Fibroblast of pulmonary artery (primary cell): ENCODE measurements around the gene ZC3H13.

Experiments used
- DNase-seq: peaks from one replicate; pipeline ENCODE4 v3.0.0-alpha.2; 2010; ENCODE audit warnings: low read depth
- H3K4me3 ChIP-seq: replicated peaks from 2 replicates; pipeline ENCODE4 v1.5.1; 2011; ENCODE audit warnings: low read depth, mild to moderate bottlenecking, control low read depth, low read length, moderate library complexity
- TF ChIP-seq, protein P1 (sequence below): IDR thresholded peaks from 2 replicates; pipeline ENCODE4 v1.5.1; 2011; ENCODE audit warnings: mild to moderate bottlenecking, control low read depth, low read length, inconsistent platforms; ENCODE audit errors: missing control alignments

The ZC3H13 gene

DNA sequence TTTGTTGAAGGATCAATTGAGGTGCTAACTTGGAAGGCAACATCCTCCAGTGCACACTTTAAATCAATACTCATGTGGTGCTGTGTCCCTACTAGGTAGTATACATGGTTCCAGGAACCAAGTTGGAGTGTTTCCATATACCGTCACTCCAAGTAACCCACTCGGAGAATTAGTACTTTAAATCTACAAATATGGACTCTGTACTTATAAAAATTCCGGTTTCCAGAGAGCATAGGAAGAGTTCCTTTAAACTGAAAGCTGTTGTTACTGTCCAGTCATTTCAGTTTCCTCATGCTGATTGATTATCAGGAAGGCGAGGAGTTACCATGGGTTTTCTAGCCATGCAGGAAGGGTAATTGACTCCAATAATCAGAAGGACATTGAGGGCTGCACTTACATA is 45.1 kb upstream of the ZC3H13 start:
- no peak for DNase-seq
- H3K4me3 ChIP-seq = no peak overlapping the region
- TF ChIP-seq, protein P1, sequence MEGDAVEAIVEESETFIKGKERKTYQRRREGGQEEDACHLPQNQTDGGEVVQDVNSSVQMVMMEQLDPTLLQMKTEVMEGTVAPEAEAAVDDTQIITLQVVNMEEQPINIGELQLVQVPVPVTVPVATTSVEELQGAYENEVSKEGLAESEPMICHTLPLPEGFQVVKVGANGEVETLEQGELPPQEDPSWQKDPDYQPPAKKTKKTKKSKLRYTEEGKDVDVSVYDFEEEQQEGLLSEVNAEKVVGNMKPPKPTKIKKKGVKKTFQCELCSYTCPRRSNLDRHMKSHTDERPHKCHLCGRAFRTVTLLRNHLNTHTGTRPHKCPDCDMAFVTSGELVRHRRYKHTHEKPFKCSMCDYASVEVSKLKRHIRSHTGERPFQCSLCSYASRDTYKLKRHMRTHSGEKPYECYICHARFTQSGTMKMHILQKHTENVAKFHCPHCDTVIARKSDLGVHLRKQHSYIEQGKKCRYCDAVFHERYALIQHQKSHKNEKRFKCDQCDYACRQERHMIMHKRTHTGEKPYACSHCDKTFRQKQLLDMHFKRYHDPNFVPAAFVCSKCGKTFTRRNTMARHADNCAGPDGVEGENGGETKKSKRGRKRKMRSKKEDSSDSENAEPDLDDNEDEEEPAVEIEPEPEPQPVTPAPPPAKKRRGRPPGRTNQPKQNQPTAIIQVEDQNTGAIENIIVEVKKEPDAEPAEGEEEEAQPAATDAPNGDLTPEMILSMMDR = no peak

DNA sequence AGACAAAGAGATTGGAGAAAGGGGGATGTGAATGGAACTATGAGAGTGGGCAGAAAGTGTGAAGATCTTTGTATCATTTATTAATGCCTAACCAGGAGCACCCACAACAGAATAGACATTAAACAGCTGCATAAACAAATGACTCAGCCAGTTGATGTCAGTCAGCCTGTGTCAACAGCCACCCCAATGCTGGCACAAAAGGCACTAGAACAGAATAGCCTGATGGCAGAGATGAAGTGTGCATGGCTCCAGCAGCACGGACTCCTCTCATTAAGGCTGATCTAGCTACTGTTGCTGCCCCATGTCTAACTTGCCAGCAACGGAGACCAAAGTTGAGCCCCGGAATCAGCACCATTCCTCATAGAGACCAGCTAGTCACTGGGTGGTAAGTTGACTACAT is 44.5 kb upstream of the ZC3H13 start:
- no peak overlapping the region for H3K4me3 ChIP-seq
- TF ChIP-seq, protein P1 = no peak
- DNase-seq = no peak

DNA sequence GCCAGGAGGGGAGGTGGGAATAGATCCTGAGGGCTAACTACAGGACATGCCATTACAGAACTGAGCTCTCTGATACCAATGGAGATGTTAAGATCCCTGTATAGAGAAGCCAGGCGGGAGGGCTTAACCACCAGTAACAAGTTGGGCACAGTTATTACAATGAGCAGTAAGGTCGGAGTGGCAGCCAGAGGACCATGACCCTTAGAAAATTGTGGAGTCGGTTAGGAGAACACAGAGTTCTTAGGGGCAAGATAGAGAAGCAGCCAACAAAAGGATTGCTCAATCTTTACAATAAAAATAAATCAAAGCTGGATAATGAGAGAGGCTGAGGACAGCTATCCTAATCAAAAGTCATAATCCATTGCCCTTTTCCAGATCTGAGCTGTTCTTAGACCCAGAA is 41.9 kb upstream of the ZC3H13 start:
- H3K4me3 ChIP-seq = no peak overlapping the region
- TF ChIP-seq, protein P1 = no peak
- DNase-seq = no peak

DNA sequence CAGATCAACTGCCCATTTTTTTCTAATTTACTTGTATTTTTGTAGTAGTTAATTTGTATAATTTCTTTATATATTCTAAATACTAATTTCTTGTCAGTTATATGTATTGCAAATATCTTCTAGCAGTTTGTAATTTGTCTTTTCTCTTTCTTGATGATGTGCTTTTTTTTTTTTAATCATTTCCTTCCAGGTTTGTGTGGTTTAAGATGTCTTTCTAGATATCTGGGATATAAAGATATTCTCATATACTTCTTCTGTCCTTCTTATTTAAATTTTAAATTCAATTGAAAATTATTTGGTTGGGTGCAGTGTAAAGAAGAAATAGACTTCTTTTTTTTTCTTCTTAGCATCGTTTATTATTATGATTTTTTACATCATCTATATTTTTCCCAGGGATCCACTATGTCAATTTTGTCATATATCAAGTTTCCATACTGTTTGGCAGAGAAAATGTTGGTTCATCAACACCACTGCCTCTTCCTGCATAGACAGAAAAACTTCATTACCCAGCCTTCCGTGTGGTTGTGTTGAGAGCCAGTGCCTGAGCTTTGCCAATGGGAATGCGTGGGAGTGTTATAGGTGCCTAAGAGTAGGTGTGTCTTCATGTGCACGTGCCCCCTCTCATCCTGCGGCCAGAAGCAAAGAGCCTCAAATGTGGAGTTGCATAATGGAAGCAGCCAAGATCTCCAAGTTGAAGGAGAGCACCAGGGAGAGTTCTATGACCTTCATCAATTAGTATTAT is 36.4 kb upstream of the ZC3H13 start:
- no peak overlapping the region for H3K4me3 ChIP-seq
- DNase-seq = no peak
- TF ChIP-seq, protein P1 = no peak

DNA sequence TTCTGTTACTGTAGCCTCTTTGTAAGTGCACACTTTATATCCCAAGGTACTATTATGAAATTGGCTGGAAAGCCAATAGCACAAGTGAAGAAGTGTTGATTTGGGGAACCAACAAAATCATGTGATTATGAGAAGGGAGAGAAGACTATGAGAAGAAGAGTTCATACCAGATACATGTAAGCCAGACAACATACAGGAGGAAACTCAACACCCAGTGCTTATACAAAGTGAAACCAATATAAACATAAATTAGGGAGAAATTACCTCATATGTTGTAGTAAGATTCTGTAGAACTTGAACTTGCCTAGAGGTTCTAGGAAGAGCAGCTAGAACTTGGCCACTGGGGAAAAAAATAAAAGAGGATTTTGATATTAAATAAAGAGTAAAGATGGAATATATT is 34.9 kb upstream of the ZC3H13 start:
- TF ChIP-seq, protein P1 = no peak
- DNase-seq = no peak
- H3K4me3 ChIP-seq = no peak overlapping the region

DNA sequence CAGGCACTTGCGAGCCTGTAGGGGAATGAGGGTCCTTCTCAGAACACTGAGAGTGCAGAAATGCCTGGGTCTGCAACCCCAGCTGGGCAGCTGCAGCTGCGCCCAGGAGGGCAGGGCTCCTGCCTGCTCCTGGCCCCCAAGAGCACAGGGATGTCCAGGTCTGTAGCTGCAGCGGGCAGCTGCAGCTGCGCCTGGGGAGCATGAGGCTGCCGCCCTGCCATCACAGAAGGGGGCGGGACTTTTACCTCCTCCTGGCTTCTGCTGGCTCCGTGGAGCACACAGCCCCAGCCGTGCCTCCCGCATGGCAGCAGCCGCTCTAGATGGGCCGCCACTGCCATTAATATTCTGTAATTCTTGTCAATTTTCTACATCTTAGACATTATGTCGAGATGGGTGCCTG is 34.4 kb upstream of the ZC3H13 start:
- DNase-seq = no peak
- TF ChIP-seq, protein P1 = no peak
- no peak overlapping the region for H3K4me3 ChIP-seq

DNA sequence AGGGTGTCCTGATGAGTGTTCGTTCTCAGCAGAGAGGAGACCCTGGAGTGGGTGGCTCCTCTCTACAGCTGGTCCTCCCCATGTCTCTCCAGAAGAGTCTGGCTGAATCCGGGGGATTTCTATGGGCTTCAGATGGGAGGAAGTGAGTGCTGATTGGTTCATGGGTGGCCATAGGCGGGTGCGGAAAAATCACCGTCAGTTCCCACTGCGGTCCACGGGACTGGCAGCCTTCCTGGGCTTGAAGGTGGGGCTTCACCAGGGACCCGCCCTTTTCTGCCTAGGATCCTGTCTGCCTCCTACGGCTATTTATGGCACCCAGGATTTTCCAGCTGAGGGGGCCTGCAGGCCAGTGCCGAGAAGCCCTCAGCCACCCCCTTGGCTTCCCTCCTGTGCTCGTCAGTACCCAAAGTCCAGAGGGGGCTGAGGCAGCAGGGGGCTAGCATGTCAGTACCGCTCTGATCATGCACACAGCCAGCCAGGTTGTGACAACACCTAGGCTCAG is 33.9 kb upstream of the ZC3H13 start:
- TF ChIP-seq, protein P1 = no peak
- DNase-seq = no peak
- no peak overlapping the region for H3K4me3 ChIP-seq
